Measurements from ENCODE around the gene ALG6.
"Not testable (repeated sequence)": the region's sequence is repeated elsewhere in the genome, so short reads cannot be mapped to it uniquely, and the experiment has no call there.

ALG6 gene

GRCh38 chr1:63328781-63329180 is 38.6 kb upstream of the ALG6 start:
- DNase-seq = no peak

DNA sequence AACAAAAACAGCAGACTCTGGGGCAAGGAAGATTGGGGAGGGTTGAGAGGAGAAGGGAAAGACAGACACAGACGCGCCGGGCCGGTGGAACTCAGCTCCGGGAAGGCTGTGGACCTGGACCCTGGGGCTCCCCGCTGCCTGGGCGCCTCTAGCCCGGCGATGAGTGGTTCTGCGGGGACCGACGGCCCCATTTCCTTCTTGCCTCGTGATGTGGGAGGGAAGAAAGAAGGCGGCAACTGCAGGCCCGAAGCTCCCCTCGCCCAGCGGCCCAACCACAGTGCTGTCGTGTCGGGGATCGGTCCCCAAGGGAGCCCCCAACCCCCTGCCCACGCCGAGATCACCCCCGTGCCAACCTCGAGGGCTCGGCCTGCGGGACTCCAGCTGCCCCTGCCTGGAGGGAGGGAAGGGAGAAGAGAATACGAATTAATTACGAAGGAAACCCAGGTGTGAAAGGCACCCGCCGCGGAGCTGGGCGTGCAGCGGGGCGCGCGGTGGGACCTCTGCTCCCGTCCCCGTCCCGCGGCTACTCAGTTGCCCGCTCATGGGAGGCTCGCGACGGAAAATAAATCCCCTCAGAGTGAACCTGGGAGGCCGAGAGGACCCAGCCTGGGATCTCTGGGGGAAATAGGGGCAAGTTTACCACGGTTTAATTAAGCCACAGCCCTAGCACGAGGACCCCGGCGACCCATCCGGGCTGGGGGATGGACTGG is 37.7 kb upstream of the ALG6 start:
- DNase-seq = no peak

DNA sequence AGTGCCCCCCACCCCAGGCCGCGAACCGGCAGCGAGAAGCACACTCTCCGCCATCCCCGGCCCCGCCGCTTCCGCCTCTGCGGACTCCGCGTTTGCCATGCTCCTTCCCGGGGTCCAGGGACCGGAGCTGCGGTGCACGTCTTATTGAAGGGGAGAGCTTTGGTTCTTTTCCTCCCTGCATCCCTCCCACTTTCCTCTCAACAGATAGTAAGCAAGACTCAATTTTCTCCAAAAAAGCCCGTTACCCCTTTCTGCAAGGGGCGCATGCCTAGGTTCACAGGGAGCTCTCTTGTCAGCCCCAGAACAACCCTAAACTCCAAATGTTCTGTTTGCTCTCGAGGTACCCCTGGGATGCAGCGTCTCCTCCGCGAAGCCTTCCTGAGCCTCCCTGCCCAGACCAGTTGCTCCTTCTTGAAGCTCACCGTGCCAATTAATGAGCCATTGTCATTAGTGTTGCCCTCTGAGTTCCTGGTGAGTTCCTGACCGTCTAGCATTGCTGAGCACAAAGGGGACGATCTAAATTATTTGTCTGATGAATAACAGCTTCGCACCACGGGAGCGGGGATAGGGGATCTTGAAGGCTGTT is 37.0 kb upstream of the ALG6 start:
- DNase-seq = no peak

DNA sequence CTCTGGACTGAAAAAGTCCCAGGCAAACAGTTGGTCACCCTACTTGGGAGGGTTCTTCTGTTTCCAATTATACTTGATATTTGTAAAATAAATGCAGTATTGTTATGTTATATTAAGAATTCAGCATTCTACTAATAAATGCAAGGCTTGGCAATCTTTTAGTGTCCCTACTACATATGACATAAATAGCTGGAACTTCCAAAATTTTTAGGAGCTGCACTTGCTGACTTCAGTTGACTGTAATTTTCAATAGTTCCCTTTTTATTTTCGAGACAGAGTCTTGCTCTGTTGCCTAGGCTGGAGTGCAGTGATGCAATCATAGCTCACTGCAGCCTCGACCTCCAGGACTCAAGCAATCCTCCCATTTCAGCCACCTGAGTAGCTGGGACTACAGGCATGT is 25.0 kb upstream of the ALG6 start:
- no peak for DNase-seq

- no peak for DNase-seq
Measured at GRCh38 chr1:63343922-63344321, 23.5 kb upstream of the ALG6 start.

GRCh38 chr1:63350320-63350719 is 17.1 kb upstream of the ALG6 start:
- no peak for DNase-seq

DNA sequence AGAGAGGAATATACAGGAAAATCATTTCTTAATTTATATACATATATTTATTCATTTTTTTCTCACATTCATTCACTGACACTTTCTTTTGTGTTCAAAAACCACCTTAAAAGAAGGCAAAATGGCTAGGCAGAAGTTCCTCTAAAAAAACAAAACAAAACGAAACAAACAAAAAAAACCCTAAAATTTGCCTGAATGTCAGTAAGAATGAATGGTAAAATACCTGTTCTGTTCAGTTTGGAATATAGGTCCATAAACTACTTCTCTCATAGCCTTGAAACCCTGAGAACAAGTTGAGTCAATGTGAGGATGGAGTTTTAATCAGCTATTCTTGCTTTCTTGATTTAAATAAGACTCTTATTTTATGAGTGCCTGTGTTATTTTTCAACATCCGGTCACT is 14.7 kb upstream of the ALG6 start:
- no peak for DNase-seq

GRCh38 chr1:63356234-63356633 is 11.2 kb upstream of the ALG6 start:
- DNase-seq = not testable (repeated sequence)

DNA sequence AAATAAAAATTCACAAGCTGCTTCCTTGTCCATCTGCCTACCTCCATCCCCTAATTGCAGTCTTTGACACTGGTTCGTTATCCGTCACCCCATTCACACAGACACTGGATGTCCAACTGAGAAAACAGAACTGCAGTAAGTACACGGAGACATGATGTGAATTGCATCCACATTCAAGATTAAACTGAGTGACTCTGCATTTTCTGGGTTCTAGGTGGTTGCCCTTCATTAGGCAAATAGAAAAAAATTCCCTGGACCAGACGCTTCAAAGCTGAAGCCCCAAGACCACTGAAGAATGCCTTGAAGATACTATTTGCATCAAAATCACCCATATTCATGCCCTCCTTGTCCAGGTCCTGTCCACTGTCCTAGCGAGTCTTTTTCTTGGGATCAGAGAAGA is 7.9 kb upstream of the ALG6 start:
- no peak for DNase-seq

DNA sequence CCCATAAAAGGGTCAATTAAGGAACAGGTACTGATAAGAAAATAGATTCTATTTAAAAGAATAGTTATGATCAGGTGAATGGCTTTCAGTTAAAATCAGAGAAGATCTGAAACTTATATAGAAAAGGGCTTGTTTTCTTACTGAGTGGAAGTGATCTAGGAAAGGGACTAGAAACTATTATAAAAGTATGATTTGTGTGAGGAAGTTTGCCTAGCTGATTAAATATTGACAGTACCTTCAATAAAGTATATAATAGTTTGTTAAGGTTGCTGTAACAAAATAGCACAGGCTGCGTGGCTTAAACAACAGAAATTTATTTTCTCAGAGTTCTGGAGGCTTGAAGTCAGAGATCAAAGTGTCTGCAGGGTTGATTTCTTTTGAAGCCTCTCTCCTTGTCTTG is 5.4 kb upstream of the ALG6 start:
- no peak for DNase-seq

- DNase-seq = no peak
Measured at GRCh38 chr1:63362578-63362977, 4.8 kb upstream of the ALG6 start.

- no peak for DNase-seq
Measured at GRCh38 chr1:63363014-63363413, 4.4 kb upstream of the ALG6 start.

- DNase-seq = no peak
Measured at GRCh38 chr1:63366908-63367214, 566 bp upstream of the ALG6 start.

- no peak for DNase-seq
Measured at GRCh38 chr1:63368131-63368530, 704 bp downstream of the ALG6 start.

GRCh38 chr1:63379583-63379982 is 12.2 kb downstream of the ALG6 start:
- no peak for DNase-seq

GRCh38 chr1:63381741-63382140 is 14.3 kb downstream of the ALG6 start:
- no peak for DNase-seq

DNA sequence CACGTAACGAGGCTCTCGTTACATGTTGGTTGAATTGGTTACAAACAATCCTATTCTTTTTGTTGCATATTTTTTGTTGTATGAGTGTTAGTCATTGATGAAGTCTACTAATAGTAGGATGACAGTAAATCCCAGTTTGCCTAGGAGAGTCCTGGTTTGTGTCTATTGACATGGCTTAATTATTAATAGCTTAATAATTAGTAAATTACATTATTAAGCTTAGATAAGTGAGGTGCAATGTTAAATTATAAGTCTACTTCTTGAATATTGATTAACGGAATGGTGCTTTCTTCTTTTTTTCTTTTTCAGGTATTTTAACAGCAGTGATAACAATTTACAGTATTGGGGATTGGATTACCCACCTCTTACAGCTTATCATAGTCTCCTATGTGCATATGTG is 34.5 kb downstream of the ALG6 start:
- DNase-seq = no peak

- no peak for DNase-seq
Measured at GRCh38 chr1:63403386-63403785, 36.0 kb downstream of the ALG6 start.

DNA sequence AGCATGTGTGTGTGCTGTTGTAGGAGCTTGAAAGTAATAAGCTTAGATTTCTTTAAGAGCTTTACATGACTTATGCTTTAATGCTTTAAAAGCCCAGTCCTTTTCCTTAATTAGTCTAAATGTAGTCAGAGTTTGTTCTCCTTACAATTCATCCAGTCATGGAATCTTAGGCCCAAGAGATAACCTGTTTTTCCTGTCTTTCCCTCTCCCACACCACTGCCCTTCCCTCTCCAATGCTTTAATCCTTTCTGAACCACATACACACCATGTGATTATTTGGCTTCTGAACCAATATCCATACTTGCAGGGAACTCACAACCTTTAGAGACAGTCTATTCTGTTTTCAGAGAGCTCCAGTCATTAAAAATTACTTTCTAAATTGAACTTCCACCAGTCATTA is 37.6 kb downstream of the ALG6 start:
- DNase-seq = no peak

- no peak for DNase-seq
Measured at GRCh38 chr1:63405987-63406386, 38.6 kb downstream of the ALG6 start.

GRCh38 chr1:63407002-63407401 is 39.6 kb downstream of the ALG6 start:
- no peak for DNase-seq

GRCh38 chr1:63408331-63408730 is 40.9 kb downstream of the ALG6 start:
- DNase-seq = no peak

- DNase-seq = no peak
Measured at GRCh38 chr1:63411066-63411465, 43.6 kb downstream of the ALG6 start.

GRCh38 chr1:63413394-63413793 is 46.0 kb downstream of the ALG6 start:
- no peak for DNase-seq

DNA sequence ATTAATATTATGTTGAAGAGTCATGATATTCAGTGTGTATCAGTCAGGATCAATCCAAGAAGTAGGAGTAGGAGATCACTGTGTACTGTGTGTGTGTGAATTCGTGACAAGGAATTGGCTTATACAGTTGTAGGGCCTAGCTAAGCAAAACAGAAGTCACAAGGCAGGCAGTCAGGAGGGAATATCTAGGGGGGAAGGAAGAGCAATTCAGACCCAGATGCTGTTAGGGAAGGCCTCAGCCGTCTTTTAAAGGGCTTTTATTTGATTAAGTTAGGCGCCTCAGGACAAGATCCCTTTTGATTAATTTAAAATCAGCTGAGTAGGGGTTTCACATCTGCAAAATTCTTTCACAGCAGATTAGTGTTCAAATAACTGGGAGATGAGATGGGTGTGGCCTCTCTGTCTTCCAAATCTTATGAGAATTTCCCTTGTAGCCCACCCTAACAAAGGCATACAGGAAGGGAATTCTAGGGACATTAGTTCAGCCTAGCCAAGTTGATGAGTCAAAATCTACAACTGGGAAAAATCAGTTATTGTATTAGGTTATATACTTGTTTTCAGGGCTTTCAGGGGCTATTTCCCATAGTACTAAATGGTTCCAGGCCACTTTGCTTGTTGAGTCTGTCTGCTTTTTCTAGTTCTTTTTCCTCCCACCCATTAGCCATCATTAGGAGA is 47.4 kb downstream of the ALG6 start:
- DNase-seq = no peak
